ENCODE measurements around the gene ESRRB.

ESRRB gene

DNA sequence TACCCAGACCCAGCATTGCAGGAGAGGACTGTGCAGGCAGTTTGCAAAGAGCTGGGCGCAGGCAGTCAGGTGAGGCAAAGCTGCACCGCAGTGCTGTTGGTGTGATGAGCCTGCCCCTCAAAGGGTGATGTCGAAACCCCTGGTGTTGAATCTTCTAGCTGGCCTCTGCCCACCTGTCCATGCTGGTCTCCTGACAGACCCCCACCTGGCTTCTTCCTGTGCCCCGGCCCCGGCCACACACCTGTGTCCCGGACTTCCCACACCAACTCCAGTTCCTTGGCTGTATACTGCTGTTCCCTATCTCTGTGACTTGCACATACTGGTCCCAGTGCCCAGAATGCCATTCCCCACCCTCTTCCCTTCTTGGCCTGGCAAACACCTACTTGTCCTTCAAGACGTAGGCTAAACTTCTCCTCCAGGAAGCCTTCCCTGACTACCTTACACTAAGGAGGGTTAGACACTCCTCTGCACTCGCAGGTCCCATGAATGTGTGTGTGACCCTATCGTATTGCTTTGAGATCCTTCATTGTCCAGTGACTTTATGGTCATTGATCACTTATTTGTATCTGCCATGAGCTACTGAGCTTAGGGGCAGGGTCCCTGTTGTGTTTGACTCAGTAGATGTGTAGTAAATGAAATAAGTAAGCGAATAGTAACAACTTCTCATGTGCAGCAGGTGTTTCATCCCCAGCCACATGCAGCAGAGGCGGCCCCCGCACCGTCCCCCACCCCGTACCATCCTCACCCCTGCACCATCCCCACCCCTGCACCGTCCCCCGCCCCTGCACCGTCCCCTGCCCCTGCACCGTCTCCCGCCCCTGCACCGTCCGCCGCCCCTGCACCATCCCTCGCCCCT lies 37.4 kb downstream of the ESRRB start:
- TF ChIP-seq YY1 (IDR thresholded peaks at IDR 0.05; ENCODE audit: low read depth) (no peak), TEAD4 (IDR thresholded peaks at IDR 0.05) (no peak), RAD21 (IDR thresholded peaks at IDR 0.05; ENCODE audit: low read depth) (no peak)

DNA sequence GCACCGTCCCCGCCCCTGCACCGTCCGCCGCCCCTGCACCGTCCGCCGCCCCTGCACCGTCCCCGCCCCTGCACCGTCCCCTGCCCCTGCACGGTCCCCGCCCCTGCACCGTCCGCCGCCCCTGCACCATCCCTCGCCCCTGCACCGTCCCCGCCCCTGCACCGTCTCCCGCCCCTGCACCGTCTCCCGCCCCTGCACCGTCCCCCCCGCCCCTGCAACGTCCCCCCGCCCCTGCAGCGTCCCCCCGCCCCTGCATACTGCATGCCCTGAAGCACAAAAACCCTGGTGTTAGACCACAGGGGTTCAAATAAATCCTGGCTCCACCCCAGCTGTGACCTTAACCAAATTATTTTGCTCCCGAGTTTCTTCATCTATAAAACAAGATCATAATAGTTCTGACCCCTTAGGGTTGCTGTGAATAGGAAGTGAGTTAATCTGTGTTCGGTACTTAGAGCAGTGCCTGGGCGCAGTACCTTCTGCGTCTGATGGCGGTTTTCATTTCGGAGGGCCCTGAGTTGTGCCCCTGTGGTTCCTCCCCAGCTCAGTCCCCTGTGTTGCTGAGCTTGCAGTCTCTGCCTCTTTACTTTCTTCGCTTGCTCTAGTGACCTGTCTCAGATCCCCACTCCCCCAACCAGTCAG lies 38.1 kb downstream of the ESRRB start:
- TF ChIP-seq TAF1 (IDR thresholded peaks at IDR 0.05; ENCODE audit: low read depth) (no peak), TCF12 (IDR thresholded peaks at IDR 0.05; ENCODE audit: low read depth) (no peak), EP300 (IDR thresholded peaks at IDR 0.05; ENCODE audit: borderline replicate concordance) (no peak), CREB1 (IDR thresholded peaks at IDR 0.05; ENCODE audit: low read depth) (no peak), TEAD4 (IDR thresholded peaks at IDR 0.05) (no peak), YY1 (IDR thresholded peaks at IDR 0.05; ENCODE audit: low read depth) (no peak)
- TF ChIP-seq, protein P1, sequence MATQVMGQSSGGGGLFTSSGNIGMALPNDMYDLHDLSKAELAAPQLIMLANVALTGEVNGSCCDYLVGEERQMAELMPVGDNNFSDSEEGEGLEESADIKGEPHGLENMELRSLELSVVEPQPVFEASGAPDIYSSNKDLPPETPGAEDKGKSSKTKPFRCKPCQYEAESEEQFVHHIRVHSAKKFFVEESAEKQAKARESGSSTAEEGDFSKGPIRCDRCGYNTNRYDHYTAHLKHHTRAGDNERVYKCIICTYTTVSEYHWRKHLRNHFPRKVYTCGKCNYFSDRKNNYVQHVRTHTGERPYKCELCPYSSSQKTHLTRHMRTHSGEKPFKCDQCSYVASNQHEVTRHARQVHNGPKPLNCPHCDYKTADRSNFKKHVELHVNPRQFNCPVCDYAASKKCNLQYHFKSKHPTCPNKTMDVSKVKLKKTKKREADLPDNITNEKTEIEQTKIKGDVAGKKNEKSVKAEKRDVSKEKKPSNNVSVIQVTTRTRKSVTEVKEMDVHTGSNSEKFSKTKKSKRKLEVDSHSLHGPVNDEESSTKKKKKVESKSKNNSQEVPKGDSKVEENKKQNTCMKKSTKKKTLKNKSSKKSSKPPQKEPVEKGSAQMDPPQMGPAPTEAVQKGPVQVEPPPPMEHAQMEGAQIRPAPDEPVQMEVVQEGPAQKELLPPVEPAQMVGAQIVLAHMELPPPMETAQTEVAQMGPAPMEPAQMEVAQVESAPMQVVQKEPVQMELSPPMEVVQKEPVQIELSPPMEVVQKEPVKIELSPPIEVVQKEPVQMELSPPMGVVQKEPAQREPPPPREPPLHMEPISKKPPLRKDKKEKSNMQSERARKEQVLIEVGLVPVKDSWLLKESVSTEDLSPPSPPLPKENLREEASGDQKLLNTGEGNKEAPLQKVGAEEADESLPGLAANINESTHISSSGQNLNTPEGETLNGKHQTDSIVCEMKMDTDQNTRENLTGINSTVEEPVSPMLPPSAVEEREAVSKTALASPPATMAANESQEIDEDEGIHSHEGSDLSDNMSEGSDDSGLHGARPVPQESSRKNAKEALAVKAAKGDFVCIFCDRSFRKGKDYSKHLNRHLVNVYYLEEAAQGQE (IDR thresholded peaks at IDR 0.05; ENCODE audit: low read depth) = no peak
- TF ChIP-seq, protein P2, sequence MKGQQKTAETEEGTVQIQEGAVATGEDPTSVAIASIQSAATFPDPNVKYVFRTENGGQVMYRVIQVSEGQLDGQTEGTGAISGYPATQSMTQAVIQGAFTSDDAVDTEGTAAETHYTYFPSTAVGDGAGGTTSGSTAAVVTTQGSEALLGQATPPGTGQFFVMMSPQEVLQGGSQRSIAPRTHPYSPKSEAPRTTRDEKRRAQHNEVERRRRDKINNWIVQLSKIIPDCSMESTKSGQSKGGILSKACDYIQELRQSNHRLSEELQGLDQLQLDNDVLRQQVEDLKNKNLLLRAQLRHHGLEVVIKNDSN (IDR thresholded peaks at IDR 0.05) = no peak

DNA sequence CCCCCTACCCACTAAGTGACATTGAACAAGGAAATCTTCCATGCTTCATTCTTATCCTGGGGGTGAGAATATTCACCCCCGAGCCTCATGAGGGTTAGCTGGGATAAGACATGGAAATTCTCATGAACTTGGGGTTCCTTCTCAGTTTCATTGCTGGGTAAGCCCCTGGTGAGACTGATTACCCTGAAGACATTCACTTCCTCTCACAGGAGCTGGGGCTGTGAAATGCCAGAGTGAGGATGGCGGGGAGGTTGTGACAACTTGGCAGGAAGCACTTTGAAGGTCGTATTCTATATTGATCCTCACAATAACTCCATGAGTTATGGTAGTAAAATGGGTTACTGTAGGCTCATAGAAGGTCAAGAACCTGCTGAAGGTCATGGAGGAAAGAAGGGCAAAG lies 43.5 kb downstream of the ESRRB start:
- no peak for TF ChIP-seq NFIC (IDR thresholded peaks at IDR 0.05)
- no peak for TF ChIP-seq EP300 (IDR thresholded peaks at IDR 0.05; ENCODE audit: borderline replicate concordance)
- TF ChIP-seq CEBPB (IDR thresholded peaks at IDR 0.05) = no peak

DNA sequence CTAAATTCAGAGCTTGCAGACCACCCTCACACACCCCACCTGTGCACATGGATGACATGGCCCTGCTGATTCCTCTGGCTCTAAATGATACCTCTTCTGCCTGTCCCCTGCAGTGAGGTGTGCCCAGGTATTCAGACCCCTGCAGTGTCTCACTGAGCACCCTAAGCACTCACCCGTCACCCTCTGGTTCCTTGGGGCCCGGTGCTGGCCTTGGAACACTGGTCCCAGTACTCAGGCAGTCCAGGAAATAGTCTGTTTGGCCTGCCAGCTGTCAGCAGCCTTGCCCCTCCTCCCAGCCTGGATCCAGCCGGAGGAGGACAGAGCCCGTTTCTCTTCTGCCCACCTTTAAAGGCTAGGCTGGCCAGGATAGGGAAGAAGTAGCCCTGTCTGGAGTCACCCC lies 44.9 kb downstream of the ESRRB start:
- TF ChIP-seq CEBPB (IDR thresholded peaks at IDR 0.05) (no peak), TCF12 (IDR thresholded peaks at IDR 0.05; ENCODE audit: low read depth) (no peak), EP300 (IDR thresholded peaks at IDR 0.05; ENCODE audit: borderline replicate concordance) (no peak), CREB1 (IDR thresholded peaks at IDR 0.05; ENCODE audit: low read depth) (no peak), TEAD4 (IDR thresholded peaks at IDR 0.05) (no peak), NFIC (IDR thresholded peaks at IDR 0.05) (no peak), RAD21 (IDR thresholded peaks at IDR 0.05; ENCODE audit: low read depth) (no peak), ZBTB7A (IDR thresholded peaks at IDR 0.05; ENCODE audit: low read depth) (no peak), TAF1 (IDR thresholded peaks at IDR 0.05; ENCODE audit: low read depth) (no peak)
- TF ChIP-seq, protein P1 (IDR thresholded peaks at IDR 0.05; ENCODE audit: low read depth) = no peak

DNA sequence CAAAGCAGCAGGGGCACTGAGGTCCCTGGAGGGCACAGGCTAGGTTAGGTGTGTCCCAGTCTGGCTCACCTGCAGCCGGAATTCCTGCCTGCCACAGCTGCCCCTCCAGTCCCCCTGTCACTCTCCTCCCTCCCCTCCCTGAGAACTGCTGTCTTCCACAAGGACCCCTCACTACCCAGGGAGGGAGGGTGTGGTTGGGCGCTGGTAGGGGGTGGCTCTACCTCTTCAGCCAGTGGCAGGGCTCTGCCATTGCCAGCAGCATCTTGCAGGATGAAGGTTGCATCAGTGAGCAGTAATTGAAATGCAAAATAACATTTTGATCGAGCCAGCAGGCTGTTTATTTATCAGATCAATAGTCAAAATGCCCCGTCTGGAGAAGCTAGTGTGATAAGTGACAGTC lies 45.7 kb downstream of the ESRRB start:
- no peak for TF ChIP-seq FOXM1 (IDR thresholded peaks at IDR 0.05; ENCODE audit: borderline replicate concordance, low read depth)
- no peak for TF ChIP-seq TEAD4 (IDR thresholded peaks at IDR 0.05)
- TF ChIP-seq, protein P2 (IDR thresholded peaks at IDR 0.05) = no peak
- TF ChIP-seq, protein P1 (IDR thresholded peaks at IDR 0.05; ENCODE audit: low read depth) = no peak
- TF ChIP-seq TAF1 (IDR thresholded peaks at IDR 0.05; ENCODE audit: low read depth) = no peak
- TF ChIP-seq NFIC (IDR thresholded peaks at IDR 0.05) = no peak
